NCI-H1436 treated with DMSO at 0.1 percent for 48 hours (cell line): ENCODE measurements around the gene CKB.

Experiments used
- DNase-seq: peaks from one replicate; lab custom pipeline; 2025; lab: John Stamatoyannopoulos, UW

CKB gene

DNA sequence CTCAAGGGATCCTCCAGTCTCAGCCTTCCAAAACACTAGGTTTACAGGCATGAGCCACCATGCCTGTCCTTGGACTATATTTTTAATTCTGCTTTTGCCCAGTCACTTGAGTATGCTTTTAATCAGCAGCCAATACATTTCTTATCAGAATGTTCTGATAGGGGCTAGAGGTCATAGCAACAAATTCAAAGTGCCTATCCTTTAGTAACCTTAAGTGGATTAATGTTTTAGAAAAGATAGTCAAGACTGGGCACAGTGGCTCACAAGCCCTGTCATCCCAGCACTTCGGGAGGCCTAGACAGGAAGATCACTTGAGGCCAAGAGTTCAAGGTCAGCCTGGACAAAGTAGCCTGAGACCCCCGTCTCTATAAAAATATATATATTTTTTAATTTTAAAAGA lies 37.1 kb downstream of the CKB start:
- no peak for DNase-seq

DNA sequence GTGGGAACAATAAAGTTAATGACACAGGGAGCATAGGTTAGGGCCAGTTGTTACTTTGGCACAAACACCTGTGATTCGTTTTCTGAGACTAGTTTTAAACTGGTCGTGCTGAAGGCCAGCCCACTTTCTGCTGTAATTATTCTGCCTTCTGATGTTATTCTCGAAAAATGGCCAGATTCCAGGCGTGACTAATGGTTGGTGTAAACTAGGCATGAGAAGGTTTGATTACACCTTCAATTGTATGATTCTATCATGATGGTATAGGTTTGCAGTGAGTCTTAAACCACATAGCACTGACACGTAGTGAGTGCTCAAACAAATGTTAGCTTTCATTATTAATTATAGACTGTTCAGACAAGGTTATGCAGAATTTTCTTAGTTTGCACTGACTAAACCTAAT lies 39.0 kb downstream of the CKB start:
- no peak for DNase-seq

DNA sequence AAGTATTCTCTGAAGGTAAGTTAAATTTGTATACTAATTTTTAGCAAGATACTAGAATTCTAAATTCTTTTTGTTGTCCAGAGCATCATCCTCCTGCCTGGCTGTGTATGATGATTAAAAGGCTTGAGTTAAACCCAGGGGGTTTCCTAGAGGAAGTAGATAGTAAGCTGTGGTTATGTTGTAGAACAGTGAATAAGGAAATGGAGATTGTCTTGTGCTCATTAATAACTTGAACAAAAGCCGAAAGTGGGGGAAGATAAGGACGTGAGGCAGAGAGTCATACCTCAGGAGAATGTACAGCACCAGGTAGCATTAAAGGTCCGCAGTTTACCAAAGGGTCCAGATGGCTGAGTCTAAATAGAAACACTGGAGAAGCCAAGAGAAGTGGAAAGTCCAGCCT lies 42.0 kb downstream of the CKB start:
- DNase-seq = no peak

DNA sequence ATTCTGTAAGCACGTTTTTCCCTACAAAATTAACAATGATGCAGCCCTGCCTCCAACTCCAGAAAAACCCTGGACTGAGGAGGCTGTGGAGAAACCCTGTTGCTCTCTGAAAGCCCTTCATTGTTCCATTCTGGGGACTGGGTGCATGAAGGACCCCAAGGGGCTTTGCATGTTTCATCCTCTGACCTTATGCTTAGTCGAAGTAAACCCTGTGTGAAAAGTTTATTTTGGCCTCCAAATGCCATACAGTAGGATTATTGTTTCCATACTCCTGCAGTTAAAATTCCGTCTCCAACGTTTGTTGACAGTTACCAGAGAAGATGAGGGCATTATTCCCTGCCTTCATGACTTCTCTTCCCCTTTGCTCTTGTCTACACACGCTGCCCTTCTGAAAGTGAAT lies 46.0 kb downstream of the CKB start:
- DNase-seq = no peak

DNA sequence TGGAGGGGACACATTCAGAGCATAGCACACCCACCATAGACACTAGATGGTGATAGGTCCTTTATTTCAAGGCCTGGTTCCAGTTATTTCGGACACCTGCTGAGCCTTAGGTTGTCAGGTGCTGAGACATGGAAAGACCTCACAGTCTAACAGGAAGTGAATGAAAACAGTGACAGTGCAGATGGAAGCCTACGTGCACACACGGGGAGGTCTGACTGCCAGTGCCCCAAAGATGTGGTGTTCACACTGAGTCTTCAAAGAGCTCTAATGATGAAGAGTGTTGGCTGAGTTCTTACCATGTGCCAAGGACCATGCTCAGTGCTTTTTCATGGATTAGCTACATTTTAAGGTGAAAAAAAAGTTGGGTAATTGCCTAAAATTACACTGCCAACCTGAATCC lies 46.6 kb downstream of the CKB start:
- DNase-seq = no peak

DNA sequence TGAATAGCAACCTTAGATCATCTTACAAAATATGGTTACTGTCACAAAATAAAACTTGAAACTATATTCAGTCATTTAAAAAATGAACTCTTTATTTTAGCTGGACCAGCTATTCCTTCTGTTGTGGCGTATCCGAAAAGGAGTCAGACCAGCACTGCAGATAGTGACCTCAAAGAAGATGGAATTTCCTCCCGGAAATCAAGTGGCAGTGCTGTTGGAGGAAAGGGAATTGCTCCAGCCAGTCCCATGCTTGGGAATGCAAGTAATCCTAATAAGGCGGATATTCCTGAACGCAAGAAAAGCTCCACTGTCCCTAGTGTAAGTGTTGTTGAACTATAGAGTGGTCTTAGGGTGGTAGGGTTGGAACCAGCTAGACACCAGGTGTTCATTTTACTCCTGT lies 47.7 kb downstream of the CKB start:
- DNase-seq = no peak

DNA sequence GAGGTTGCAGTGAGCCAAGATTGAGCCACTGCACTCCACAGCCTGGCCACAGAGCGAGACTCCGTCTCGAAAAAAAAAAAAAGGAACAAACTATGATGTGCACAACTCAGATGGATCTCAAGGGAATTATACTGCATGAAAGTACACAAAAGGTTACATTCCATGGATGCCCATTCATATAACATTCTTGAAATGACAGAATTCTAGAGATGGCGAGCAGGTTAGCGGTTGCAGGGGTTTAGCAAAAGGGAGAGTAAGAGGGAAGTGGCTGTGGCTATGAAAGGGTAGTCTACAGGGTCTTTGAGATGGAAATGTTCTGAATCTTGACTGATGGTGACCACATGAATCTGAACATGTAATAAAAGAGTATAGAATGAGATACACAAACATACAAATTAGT lies 49.7 kb downstream of the CKB start:
- no peak for DNase-seq
